Right lobe of liver (tissue), 6 donors: ENCODE results near the gene FAM124B. TPM values are rescaled to one million over a fixed set of nuclear protein-coding genes. Genes with fewer than 3 reads are reported as not detected.
"Not testable (repeated sequence)": the region's sequence is repeated elsewhere in the genome, so short reads cannot be mapped to it uniquely, and the experiment has no call there.

Source experiments
- ATAC-seq, 4 donors: fragments of 200-7000 bp; cut with Tn5 transposase; one replicate each; pipeline ENCODE4 v1.9.1; 2020; ENCODE audit warnings: mild to moderate bottlenecking in 4 of 4, moderate library complexity in 4 of 4
- DNase-seq, 3 donors: peaks; one replicate each; pipeline ENCODE4 v3.0.0-alpha.2; 2020
- H3K27ac ChIP-seq, 3 donors: fragments of 200-600 bp; one replicate each; pipeline ENCODE4 v1.8.0; 2022
- H3K27me3 ChIP-seq, 2 donors: fragments of 200-600 bp; one replicate each; pipeline ENCODE4 v1.8.0; 2022
- H3K36me3 ChIP-seq, 4 donors: fragments of 200-600 bp; sonication (generic) in 1 of 4; one replicate each; pipeline versions ENCODE4 v1.5.1 to v1.8.0; 2017 to 2022; ENCODE audit warnings: control low read depth in 1 of 4
- H3K4me1 ChIP-seq, 4 donors: fragments of 200-600 bp; sonication (generic) in 1 of 4; one replicate each; pipeline versions ENCODE4 v1.5.1 to v1.8.0; 2017 to 2022; ENCODE audit warnings: control low read depth in 1 of 4
- H3K4me3 ChIP-seq, 3 donors: fragments of 200-600 bp; one replicate each; pipeline ENCODE4 v1.8.0; 2022
- H3K9me3 ChIP-seq, 4 donors: fragments of 200-600 bp; sonication (generic) in 1 of 4; one replicate each; pipeline versions ENCODE4 v1.5.1 to v1.8.0; 2017 to 2022; ENCODE audit warnings: control low read depth in 1 of 4
- POLR2A ChIP-seq: fragments of 450-650 bp; IDR thresholded peaks from one replicate; pipeline ENCODE4 v1.6.1; 2017; ENCODE audit warnings: antibody characterized with exemption, mild to moderate bottlenecking
- WGBS: methylation state at CpG from one replicate; pipeline ENCODE4 v1.1.6; 2018; ENCODE audit warnings: low coverage, low lambda C conversion rate; ENCODE audit not compliant: insufficient coverage; ENCODE audit errors: missing lambda C conversion rate; 5-methylcytosine and 5-hydroxymethylcytosine counted together
- intact Hi-C, 2 donors: fragments of 100-400 bp; cut with DNase I; formaldehyde crosslinking; loops; one replicate each; pipeline versions ENCODE4 v1.11.2 to v1.14.1; 2022
- total RNA-seq, 6 experiments: library from RNA; depleted of rRNA in 2 of 6; stranded (reverse); fragments of >200 nt in 2 of 6; fragmentation: NEBNext Ultra II Directional in 3 of 6; extraction: Animal tissue kit (Norgen Biotek cat#: 25700) in 3 of 6; gene quantifications; one replicate each; pipeline versions ENCODE4 v1.1.0 to v1.2.4, GENCODE V29; 2016 to 2023
- TF ChIP-seq, protein P1 (sequence below), 4 donors: fragments of 200-600 bp in 3 of 4; fragments of 450-650 bp in 1 of 4; IDR thresholded peaks; one replicate each; pipeline versions ENCODE4 v1.5.1 to v1.8.0; 2016 to 2022; ENCODE audit warnings: antibody characterized with exemption in 4 of 4, mild to moderate bottlenecking in 2 of 4
- donor health status: DM: no; HTN: yes; CAD: no.
- donor health status: DM: no; HTN: no; CAD: no.
- donor health status: DM: no; HTN: no; CAD: no.
- donor health status: DM: no; HTN: yes; CAD: no.
- donor health status: DM: no; HTN: yes; CAD: no.

FAM124B gene
- total RNA-seq, 6 experiments from 2014 or later: 0.14 to 2.4 (median 0.56) TPM

DNA sequence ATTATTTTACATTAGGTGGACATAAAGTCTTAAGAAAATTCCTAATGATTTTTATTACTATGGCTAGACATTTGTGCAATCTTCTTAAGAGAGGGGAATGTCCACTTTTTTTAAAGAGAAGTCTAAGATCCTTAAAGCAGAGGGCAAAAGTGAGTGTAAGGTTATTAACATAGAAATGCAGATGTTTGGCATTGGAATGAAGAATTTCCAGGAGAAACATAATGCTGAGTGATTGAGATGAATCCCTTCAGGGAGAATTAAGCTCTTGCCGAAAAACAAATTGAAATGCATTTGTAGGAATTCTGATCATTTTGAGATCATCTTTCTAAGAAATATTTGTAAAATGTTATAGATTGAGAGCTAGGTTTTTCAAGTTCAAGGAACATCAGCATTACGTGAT is 15.0 kb downstream of the FAM124B start:
- no peaks in the 10 kb centered on the region for H3K9me3 ChIP-seq
- no peak overlapping the region for H3K27ac ChIP-seq
- no peaks in the 10 kb centered on the region for H3K27me3 ChIP-seq
- 95% methylated on average over 2 of the region's 2 CpGs for WGBS
- peaks cover 0 to 13% (median 4%) of the 10 kb centered on the region in 4 donors for H3K4me1 ChIP-seq
- no peak for DNase-seq
- TF ChIP-seq, protein P1, sequence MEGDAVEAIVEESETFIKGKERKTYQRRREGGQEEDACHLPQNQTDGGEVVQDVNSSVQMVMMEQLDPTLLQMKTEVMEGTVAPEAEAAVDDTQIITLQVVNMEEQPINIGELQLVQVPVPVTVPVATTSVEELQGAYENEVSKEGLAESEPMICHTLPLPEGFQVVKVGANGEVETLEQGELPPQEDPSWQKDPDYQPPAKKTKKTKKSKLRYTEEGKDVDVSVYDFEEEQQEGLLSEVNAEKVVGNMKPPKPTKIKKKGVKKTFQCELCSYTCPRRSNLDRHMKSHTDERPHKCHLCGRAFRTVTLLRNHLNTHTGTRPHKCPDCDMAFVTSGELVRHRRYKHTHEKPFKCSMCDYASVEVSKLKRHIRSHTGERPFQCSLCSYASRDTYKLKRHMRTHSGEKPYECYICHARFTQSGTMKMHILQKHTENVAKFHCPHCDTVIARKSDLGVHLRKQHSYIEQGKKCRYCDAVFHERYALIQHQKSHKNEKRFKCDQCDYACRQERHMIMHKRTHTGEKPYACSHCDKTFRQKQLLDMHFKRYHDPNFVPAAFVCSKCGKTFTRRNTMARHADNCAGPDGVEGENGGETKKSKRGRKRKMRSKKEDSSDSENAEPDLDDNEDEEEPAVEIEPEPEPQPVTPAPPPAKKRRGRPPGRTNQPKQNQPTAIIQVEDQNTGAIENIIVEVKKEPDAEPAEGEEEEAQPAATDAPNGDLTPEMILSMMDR (IDR thresholded peaks at IDR 0.05): no peak
- no peak for TF ChIP-seq POLR2A
- no peak for ATAC-seq
- H3K36me3 ChIP-seq: no peaks in the 10 kb centered on the region
- intact Hi-C loops: no loop called here
- no peak overlapping the region for H3K4me3 ChIP-seq

DNA sequence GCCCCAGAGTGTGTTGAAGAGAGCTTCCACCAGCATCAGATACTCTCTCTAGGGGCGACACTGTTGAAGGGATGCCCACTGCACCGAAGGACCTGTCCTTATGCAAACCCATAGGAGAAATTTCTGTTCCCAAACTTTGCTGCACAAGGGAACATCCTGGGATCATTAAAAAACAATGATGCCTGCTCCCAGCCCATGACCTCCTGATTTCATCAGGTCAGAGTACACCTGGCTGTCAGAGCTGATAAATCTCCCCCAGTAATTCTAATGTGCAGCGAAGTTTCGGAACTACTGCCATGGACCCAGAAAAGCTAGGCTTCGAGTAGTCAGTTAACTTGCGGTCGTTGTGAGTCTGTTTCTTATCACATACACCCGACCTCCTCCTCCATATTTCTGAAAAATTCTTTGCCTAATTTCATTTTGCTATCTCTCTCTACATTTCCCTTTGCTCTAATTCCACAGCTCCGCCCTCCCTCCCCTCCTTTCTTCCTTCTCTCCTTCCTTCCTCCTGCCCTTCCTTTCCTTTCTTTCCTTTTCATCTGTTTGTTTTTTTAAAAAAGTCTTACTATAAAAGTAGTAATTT is 18.8 kb downstream of the FAM124B start:
- DNase-seq (peak in 1 of 3 donors; percentile 56), ATAC-seq (peak; percentile 53 to 65 (median 58))
- Histone ChIP-seq H3K27me3 (no peaks in the 10 kb centered on the region), H3K27ac (peak overlapping the region; percentile 10 to 36 (median 30)), H3K4me3 (no peak overlapping the region), H3K36me3 (no peaks in the 10 kb centered on the region), H3K9me3 (no peaks in the 10 kb centered on the region), H3K4me1 (peaks cover 0 to 50% (median 17%) of the 10 kb centered on the region in 4 donors)
- TF ChIP-seq POLR2A: no peak
- TF ChIP-seq, protein P1 (IDR thresholded peaks at IDR 0.05): no peak
- intact Hi-C loops: no loop called here
- 38% methylated on average over 7 of the region's 9 CpGs for WGBS

DNA sequence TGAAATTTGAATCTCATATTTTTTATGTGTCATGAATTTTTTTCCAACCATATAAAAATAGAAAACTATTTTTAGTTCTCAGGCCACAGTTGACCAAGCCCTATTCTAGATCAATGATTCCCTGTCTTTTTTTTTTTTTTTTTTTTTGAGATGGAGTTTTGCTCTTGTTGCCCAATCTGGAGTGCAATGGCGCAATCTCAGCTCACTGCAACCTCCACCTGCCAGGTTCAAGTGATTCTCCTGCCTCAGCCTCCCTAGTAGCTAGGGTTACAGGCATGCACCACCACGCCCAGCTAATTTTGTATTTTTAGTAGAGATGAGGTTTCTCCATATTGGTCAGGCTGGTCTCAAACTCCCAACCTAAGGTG is 19.6 kb downstream of the FAM124B start:
- H3K9me3 ChIP-seq, H3K27me3 ChIP-seq, DNase-seq, H3K36me3 ChIP-seq, intact Hi-C loops, H3K4me3 ChIP-seq: not testable (repeated sequence)
- H3K27ac ChIP-seq: peak overlapping the region in 2 of 3 donors; percentile 30 to 54
- ATAC-seq: peak; percentile 11 to 58 (median 40)
- WGBS: 25% methylated on average over 1 of the region's 2 CpGs
- peaks cover 0 to 58% (median 18%) of the 10 kb centered on the region in 4 donors for H3K4me1 ChIP-seq

DNA sequence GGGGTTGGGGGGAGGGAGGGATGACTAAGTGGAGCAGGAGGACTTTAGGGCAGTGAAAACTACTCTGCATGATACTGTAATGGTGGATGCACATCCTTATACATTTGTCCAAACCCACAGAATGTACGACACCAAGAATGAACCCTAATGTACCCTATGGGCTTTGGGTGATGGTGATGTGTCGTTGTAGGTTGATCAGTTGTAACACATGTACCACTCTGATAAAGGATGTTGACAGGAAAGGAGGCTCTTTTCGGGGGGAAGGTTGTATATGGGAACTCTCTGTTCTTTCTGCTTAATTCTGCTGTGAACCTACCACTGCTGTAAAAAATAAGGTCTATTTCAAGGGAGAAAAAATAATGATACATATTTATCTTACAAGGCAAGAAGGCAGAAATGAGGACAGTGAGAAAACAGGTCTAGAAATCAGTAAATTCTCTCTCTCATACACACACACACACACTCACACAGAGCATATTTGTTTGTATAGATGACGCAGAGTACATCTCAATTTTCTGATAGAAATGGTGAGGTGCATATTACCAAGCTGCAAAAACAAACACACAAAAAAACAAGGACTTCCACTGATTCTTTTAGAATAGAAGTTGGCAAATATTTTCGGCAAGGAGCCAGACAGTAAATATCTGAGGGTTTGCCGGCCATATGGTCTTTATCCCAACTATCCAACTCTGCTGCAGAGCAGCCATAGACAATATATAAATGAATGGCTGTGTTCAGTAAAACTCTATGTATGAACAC is 20.2 kb downstream of the FAM124B start:
- ATAC-seq (peak; percentile 18 to 67 (median 46)), DNase-seq (no peak)
- peaks cover 0 to 59% (median 18%) of the 10 kb centered on the region in 4 donors for H3K4me1 ChIP-seq
- no peak overlapping the region for H3K4me3 ChIP-seq
- H3K9me3 ChIP-seq: no peaks in the 10 kb centered on the region
- H3K27me3 ChIP-seq: no peaks in the 10 kb centered on the region
- 43% methylated on average over 6 of the region's 6 CpGs for WGBS
- intact Hi-C loops: no loop called here
- TF ChIP-seq, protein P1 (IDR thresholded peaks at IDR 0.05): no peak
- no peak for TF ChIP-seq POLR2A
- H3K36me3 ChIP-seq: no peaks in the 10 kb centered on the region
- peak overlapping the region in 2 of 3 donors; percentile 30 to 54 for H3K27ac ChIP-seq

DNA sequence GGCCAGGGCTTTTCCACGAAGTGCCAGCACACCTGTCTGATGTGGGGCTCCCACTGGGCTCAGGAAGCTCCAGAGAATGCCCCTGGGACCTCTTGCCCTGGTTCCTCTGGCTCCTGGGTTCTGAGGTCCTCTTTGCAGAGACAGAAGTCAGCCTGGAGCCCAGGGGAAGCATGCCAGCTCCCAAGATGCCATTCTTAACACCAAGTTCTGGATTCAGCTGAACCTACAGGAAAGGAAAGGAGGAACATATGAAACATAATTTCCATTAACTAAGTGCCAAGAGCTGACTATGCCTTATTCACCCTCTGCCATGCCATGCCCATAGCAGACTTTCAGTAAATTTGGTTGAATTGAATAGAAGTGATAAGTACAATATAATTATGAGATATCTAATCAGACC is 21.9 kb downstream of the FAM124B start:
- Histone ChIP-seq H3K36me3 (no peaks in the 10 kb centered on the region), H3K9me3 (no peaks in the 10 kb centered on the region), H3K4me1 (peaks cover 0 to 59% (median 18%) of the 10 kb centered on the region in 4 donors), H3K27me3 (no peaks in the 10 kb centered on the region), H3K4me3 (no peak overlapping the region), H3K27ac (peak overlapping the region; percentile 76 to 86 (median 79))
- intact Hi-C loops: no loop called here
- 56% methylated on average over 1 of the region's 1 CpG for WGBS
- ATAC-seq (peak; percentile 5 to 17 (median 8)), DNase-seq (no peak)
- TF ChIP-seq POLR2A: no peak
- TF ChIP-seq, protein P1 (IDR thresholded peaks at IDR 0.05): no peak
